Measurements from ENCODE around the gene FAM83C. TPM values are rescaled to one million over a fixed set of nuclear protein-coding genes. Genes with fewer than 3 reads are reported as not detected.

The FAM83C gene
- polyA plus RNA-seq, 3 donors, result not detected

DNA sequence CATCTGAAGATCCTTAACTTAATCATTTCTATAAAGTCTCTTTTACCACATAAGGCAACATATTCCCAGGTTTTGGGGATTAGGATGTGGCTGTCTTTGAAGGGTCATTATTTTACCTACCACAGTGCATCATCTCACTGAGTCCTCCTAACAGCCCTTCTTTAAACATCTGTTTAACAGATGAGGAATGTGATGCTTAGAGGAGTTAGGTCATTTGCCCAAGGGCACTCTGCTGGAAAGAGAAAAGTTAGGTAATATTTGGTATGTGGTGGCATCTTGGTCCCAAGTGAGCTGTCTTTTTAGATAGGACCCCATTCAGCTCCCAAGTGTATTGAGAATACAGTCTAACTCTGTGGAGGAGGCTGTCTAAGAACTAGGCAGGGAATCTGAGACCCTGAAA lies 54.7 kb downstream of the FAM83C start:
- Histone ChIP-seq H3K4me2 (replicated peaks; ENCODE audit: extremely low read depth, low read length, poor library complexity, severe bottlenecking) (no peak overlapping the region), H3K79me2 (ENCODE audit: insufficient read depth, low read length) (no peaks in the 10 kb centered on the region), H3K4me3 (replicated peaks in 1 of 3; ENCODE audit: low read depth in 2 of 3, low read length in 3 of 3) (no peak overlapping the region), H2AFZ (ENCODE audit: insufficient read depth, low read depth, low read length, poor library complexity, severe bottlenecking) (no peak overlapping the region), H3K36me3 (replicated peaks in 1 of 2; ENCODE audit: control insufficient read depth in 1 of 2, insufficient read depth in 2 of 2, low read length in 2 of 2) (peaks cover 0 to 5% of the 10 kb centered on the region in 2 donors), H3K27me3 (ENCODE audit: control insufficient read depth in 2 of 2, insufficient read depth in 2 of 2, low read length in 2 of 2) (no peaks in the 10 kb centered on the region), H3K27ac (ENCODE audit: low read depth in 1 of 2, low read length in 2 of 2) (no peak overlapping the region), H3K9me3 (replicated peaks in 1 of 2; ENCODE audit: control insufficient read depth in 1 of 2, insufficient read depth in 1 of 2, low read length in 2 of 2) (no peaks in the 10 kb centered on the region), H3K9ac (ENCODE audit: insufficient read depth, low read length, poor library complexity, severe bottlenecking) (no peak overlapping the region), H3K4me1 (ENCODE audit: control insufficient read depth in 1 of 2, insufficient read depth in 2 of 2, low read length in 2 of 2) (peaks cover 13 to 19% of the 10 kb centered on the region in 2 donors), H4K20me1 (ENCODE audit: insufficient read depth, low read length) (no peaks in the 10 kb centered on the region)
- no peak for DNase-seq
- intact Hi-C loops (cut with micrococcal nuclease), result no loop called here
- H3K27me3 Mint-ChIP-seq (ENCODE audit: low read depth in 3 of 3), result peaks cover 0 to 4% (median 1%) of the 10 kb centered on the region in 3 donors
- H3K4me1 Mint-ChIP-seq, result peaks cover 25% of the 10 kb centered on the region
- peaks cover 20 to 22% of the 10 kb centered on the region in 2 donors for H3K36me3 Mint-ChIP-seq
- H3K4me3 Mint-ChIP-seq, result no peak overlapping the region
- H3K9me3 Mint-ChIP-seq, result peaks cover 0 to 6% (median 3%) of the 10 kb centered on the region in 7 donors
- H3K27ac Mint-ChIP-seq, result peak overlapping the region in 1 of 7 donors; percentile 58
- TF ChIP-seq, protein P1, sequence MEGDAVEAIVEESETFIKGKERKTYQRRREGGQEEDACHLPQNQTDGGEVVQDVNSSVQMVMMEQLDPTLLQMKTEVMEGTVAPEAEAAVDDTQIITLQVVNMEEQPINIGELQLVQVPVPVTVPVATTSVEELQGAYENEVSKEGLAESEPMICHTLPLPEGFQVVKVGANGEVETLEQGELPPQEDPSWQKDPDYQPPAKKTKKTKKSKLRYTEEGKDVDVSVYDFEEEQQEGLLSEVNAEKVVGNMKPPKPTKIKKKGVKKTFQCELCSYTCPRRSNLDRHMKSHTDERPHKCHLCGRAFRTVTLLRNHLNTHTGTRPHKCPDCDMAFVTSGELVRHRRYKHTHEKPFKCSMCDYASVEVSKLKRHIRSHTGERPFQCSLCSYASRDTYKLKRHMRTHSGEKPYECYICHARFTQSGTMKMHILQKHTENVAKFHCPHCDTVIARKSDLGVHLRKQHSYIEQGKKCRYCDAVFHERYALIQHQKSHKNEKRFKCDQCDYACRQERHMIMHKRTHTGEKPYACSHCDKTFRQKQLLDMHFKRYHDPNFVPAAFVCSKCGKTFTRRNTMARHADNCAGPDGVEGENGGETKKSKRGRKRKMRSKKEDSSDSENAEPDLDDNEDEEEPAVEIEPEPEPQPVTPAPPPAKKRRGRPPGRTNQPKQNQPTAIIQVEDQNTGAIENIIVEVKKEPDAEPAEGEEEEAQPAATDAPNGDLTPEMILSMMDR (IDR thresholded peaks at IDR 0.05), result no peak

DNA sequence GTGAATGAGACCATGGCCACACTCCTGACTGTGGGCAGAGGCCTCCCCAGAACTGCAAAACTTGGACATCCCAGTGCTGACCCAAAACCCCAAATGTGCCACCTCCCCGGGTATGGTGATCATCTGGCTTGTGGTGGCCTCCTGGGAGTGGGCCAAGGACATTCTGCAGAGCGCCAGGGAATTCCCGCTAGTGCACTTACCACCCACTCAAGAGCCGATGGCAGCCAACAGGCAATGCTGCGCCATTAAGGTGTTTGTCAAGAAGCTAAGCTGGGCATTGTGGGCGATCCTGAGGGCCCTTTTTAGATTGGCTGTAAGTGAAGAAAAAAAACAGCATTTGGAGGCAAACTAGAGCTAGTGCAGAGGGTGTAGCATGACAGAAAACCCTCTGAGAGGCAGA lies 56.3 kb downstream of the FAM83C start:
- H3K9me3 Mint-ChIP-seq, result peaks cover 0 to 6% (median 3%) of the 10 kb centered on the region in 7 donors
- Histone ChIP-seq H3K4me1 (ENCODE audit: control insufficient read depth in 1 of 2, insufficient read depth in 2 of 2, low read length in 2 of 2) (peaks cover 13 to 19% of the 10 kb centered on the region in 2 donors), H3K79me2 (ENCODE audit: insufficient read depth, low read length) (no peaks in the 10 kb centered on the region), H3K27ac (ENCODE audit: low read depth in 1 of 2, low read length in 2 of 2) (no peak overlapping the region), H3K9me3 (replicated peaks in 1 of 2; ENCODE audit: control insufficient read depth in 1 of 2, insufficient read depth in 1 of 2, low read length in 2 of 2) (no peaks in the 10 kb centered on the region), H3K36me3 (replicated peaks in 1 of 2; ENCODE audit: control insufficient read depth in 1 of 2, insufficient read depth in 2 of 2, low read length in 2 of 2) (peaks cover 0 to 5% of the 10 kb centered on the region in 2 donors), H2AFZ (ENCODE audit: insufficient read depth, low read depth, low read length, poor library complexity, severe bottlenecking) (no peak overlapping the region), H3K27me3 (ENCODE audit: control insufficient read depth in 2 of 2, insufficient read depth in 2 of 2, low read length in 2 of 2) (no peaks in the 10 kb centered on the region), H3K4me2 (replicated peaks; ENCODE audit: extremely low read depth, low read length, poor library complexity, severe bottlenecking) (no peak overlapping the region), H3K9ac (ENCODE audit: insufficient read depth, low read length, poor library complexity, severe bottlenecking) (no peak overlapping the region), H4K20me1 (ENCODE audit: insufficient read depth, low read length) (no peaks in the 10 kb centered on the region), H3K4me3 (replicated peaks in 1 of 3; ENCODE audit: low read depth in 2 of 3, low read length in 3 of 3) (no peak overlapping the region)
- WGBS (ENCODE audit: insufficient coverage), result 92% methylated on average over 2 of the region's 6 CpGs
- peaks cover 20 to 30% of the 10 kb centered on the region in 2 donors for H3K36me3 Mint-ChIP-seq
- H3K27ac Mint-ChIP-seq, result no peak overlapping the region
- TF ChIP-seq, protein P1 (IDR thresholded peaks at IDR 0.05), result no peak
- intact Hi-C loops (cut with micrococcal nuclease), result no loop called here
- H3K4me3 Mint-ChIP-seq, result no peak overlapping the region
- DNase-seq, result no peak
- peaks cover 0 to 2% (median 1%) of the 10 kb centered on the region in 3 donors for H3K27me3 Mint-ChIP-seq (ENCODE audit: low read depth in 3 of 3)
- peaks cover 25% of the 10 kb centered on the region for H3K4me1 Mint-ChIP-seq

Other genes with a start within 250 kb of the FAM83C start
- 10 to 100 TPM; 80.8 to 98.4 (median 88.6) TPM for gene TRPC4AP, start 199.6 kb downstream of the FAM83C start, polyA plus RNA-seq
- gene EDEM2, start 145.1 kb downstream of the FAM83C start, polyA plus RNA-seq, result 10 to 100 TPM; 39.5 to 86.1 (median 75.6) TPM
- 1 to 10 TPM in 1 of 3 donors, under 1 TPM in 2; 0.43 to 1.1 (median 0.90) TPM for gene PROCR, start 120.4 kb downstream of the FAM83C start, polyA plus RNA-seq
- under 1 TPM in 1 of 3 donors, not detected in 2; 0.14 TPM for gene MMP24, start 65.7 kb downstream of the FAM83C start, polyA plus RNA-seq
- 10 to 100 TPM in 1 of 3 donors, 1 to 10 TPM in 2; 9.5 to 43.9 (median 9.6) TPM for gene MMP24OS, start 14.3 kb downstream of the FAM83C start, polyA plus RNA-seq
- 100 to 1,000 TPM in 2 of 3 donors, 10 to 100 TPM in 1; 94.3 to 222 (median 190) TPM for gene EIF6, start 7.7 kb downstream of the FAM83C start, polyA plus RNA-seq
- gene UQCC1, start 119.5 kb upstream of the FAM83C start, polyA plus RNA-seq, result 10 to 100 TPM in 1 of 3 donors, 1 to 10 TPM in 2; 8.5 to 15.6 (median 9.8) TPM
- gene GDF5, start 145.8 kb upstream of the FAM83C start, polyA plus RNA-seq, result not detected
- 1 to 10 TPM in 2 of 3 donors, under 1 TPM in 1; 0.81 to 5.9 (median 1.2) TPM for gene CEP250, start 163.2 kb upstream of the FAM83C start, polyA plus RNA-seq
- not detected for gene C20orf173, start 237.2 kb upstream of the FAM83C start, polyA plus RNA-seq
- 100 to 1,000 TPM; 128 to 371 (median 130) TPM for gene ERGIC3, start 249.7 kb upstream of the FAM83C start, polyA plus RNA-seq